Chondrocyte (in vitro differentiated cells): ENCODE data around the gene GTF3C2. TPM values are rescaled to one million over a fixed set of nuclear protein-coding genes. Genes with fewer than 3 reads are reported as not detected.

ENCODE experiments used
- DNase-seq: peaks from one replicate; pipeline ENCODE4 v3.0.0; 2021; ENCODE audit warnings: mixed read lengths, low spot score
- H3K27ac Mint-ChIP-seq: one replicate; pipeline ENCODE4 v1.8.0; 2021; ENCODE audit warnings: mild to moderate bottlenecking, moderate library complexity, mixed read lengths; ENCODE audit not compliant: unreplicated experiment
- H3K27me3 Mint-ChIP-seq: 2 replicates; pipeline ENCODE4 v1.8.0; 2021; ENCODE audit warnings: low read depth, mixed read lengths
- H3K36me3 Mint-ChIP-seq: 2 replicates; pipeline ENCODE4 v1.8.0; 2021; ENCODE audit warnings: low read depth, mixed read lengths
- H3K4me1 Mint-ChIP-seq: 2 replicates; pipeline ENCODE4 v1.8.0; 2021; ENCODE audit warnings: low read depth, mild to moderate bottlenecking, mixed read lengths
- H3K4me3 Mint-ChIP-seq: one replicate; pipeline ENCODE4 v1.8.0; 2021; ENCODE audit warnings: mild to moderate bottlenecking, moderate library complexity, mixed read lengths; ENCODE audit not compliant: unreplicated experiment
- H3K9me3 Mint-ChIP-seq: 2 replicates; pipeline ENCODE4 v1.8.0; 2021; ENCODE audit warnings: low read depth, mixed read lengths
- CTCF ChIP-seq: fragments of 200-600 bp; sonication (generic); IDR thresholded peaks from 2 replicates; pipeline ENCODE4 v1.5.0; 2021; ENCODE audit warnings: antibody characterized with exemption, mild to moderate bottlenecking, moderate library complexity
- total RNA-seq: library from RNA; stranded (reverse); gene quantifications from 3 replicates; pipeline ENCODE4 v1.2.1, GENCODE V29; 2021

Gene GTF3C2
- total RNA-seq, 1 donor from 2014 or later: 42.0 TPM

- DNase-seq: no peak
- Mint-ChIP-seq H3K4me1 (peaks cover 7% of the 10 kb centered on the region), H3K27ac (no peak overlapping the region), H3K27me3 (peaks cover 17% of the 10 kb centered on the region), H3K9me3 (no peaks in the 10 kb centered on the region), H3K4me3 (no peak overlapping the region), H3K36me3 (no peaks in the 10 kb centered on the region)
- TF ChIP-seq CTCF: no peak
These were observed 58.0 kb downstream of the GTF3C2 start for GRCh38 chr2:27298391-27299080.

GRCh38 chr2:27297195-27297594 lies 59.4 kb downstream of the GTF3C2 start:
- DNase-seq: no peak
- H3K9me3 Mint-ChIP-seq: no peaks in the 10 kb centered on the region
- no peaks in the 10 kb centered on the region for H3K36me3 Mint-ChIP-seq
- peaks cover 19% of the 10 kb centered on the region for H3K27me3 Mint-ChIP-seq
- H3K4me1 Mint-ChIP-seq: peaks cover 15% of the 10 kb centered on the region
- H3K27ac Mint-ChIP-seq: no peak overlapping the region
- TF ChIP-seq CTCF: no peak
- H3K4me3 Mint-ChIP-seq: no peak overlapping the region

GRCh38 chr2:27296481-27296880 lies 60.1 kb downstream of the GTF3C2 start:
- H3K36me3 Mint-ChIP-seq: no peaks in the 10 kb centered on the region
- TF ChIP-seq CTCF: no peak
- no peak overlapping the region for H3K27ac Mint-ChIP-seq
- no peak overlapping the region for H3K4me3 Mint-ChIP-seq
- H3K9me3 Mint-ChIP-seq: no peaks in the 10 kb centered on the region
- H3K4me1 Mint-ChIP-seq: peaks cover 15% of the 10 kb centered on the region
- H3K27me3 Mint-ChIP-seq: peaks cover 24% of the 10 kb centered on the region
- no peak for DNase-seq

GRCh38 chr2:27294928-27295327 lies 61.6 kb downstream of the GTF3C2 start:
- Mint-ChIP-seq H3K36me3 (no peaks in the 10 kb centered on the region), H3K4me3 (no peak overlapping the region), H3K9me3 (no peaks in the 10 kb centered on the region), H3K27ac (no peak overlapping the region), H3K27me3 (peaks cover 25% of the 10 kb centered on the region), H3K4me1 (peaks cover 15% of the 10 kb centered on the region)
- TF ChIP-seq CTCF: no peak
- no peak for DNase-seq

- no peak overlapping the region for H3K4me3 Mint-ChIP-seq
- TF ChIP-seq CTCF: peak; percentile 18
- no peak for DNase-seq
- H3K9me3 Mint-ChIP-seq: no peaks in the 10 kb centered on the region
- peaks cover 15% of the 10 kb centered on the region for H3K4me1 Mint-ChIP-seq
- H3K27ac Mint-ChIP-seq: no peak overlapping the region
- H3K36me3 Mint-ChIP-seq: no peaks in the 10 kb centered on the region
- H3K27me3 Mint-ChIP-seq: peaks cover 26% of the 10 kb centered on the region
These were observed 64.7 kb downstream of the GTF3C2 start for GRCh38 chr2:27291865-27292264.
